ENCODE data around the gene STBD1. TPM values are rescaled to one million over a fixed set of nuclear protein-coding genes. Genes with fewer than 3 reads are reported as not detected.

Gene STBD1
- total RNA-seq, 4 donors from 2014 or later, result 0.89 to 2.3 (median 1.1) TPM

- intact Hi-C loops (cut with DNase I; ENCODE audit: low total_unique reads), result no loop called here
- no peak for DNase-seq (ENCODE audit: low spot score in 2 of 2)
- H3K4me3 ChIP-seq (ENCODE audit: low read depth, poor library complexity, severe bottlenecking), result no peak overlapping the region
- TF ChIP-seq POLR2A (IDR thresholded peaks at IDR 0.05) (no peak), CTCF (IDR thresholded peaks at IDR 0.05) (no peak)
- 74 to 87% methylated on average over 3 of the region's 3 CpGs for WGBS, 2 donors
Observed at GRCh38 chr4:76266627-76267026, 39.9 kb upstream of the STBD1 start.

- H3K4me3 ChIP-seq (ENCODE audit: low read depth, poor library complexity, severe bottlenecking), result no peak overlapping the region
- intact Hi-C loops (cut with DNase I; ENCODE audit: low total_unique reads), result no loop called here
- 85 to 87% methylated on average over 6 of the region's 6 CpGs for WGBS, 2 donors
- DNase-seq (ENCODE audit: low spot score in 2 of 2), result no peak
- TF ChIP-seq POLR2A (IDR thresholded peaks at IDR 0.05), result no peak
- TF ChIP-seq CTCF (IDR thresholded peaks at IDR 0.05), result no peak
Observed at GRCh38 chr4:76267811-76268210, 38.7 kb upstream of the STBD1 start.

GRCh38 chr4:76270244-76271175 lies 36.0 kb upstream of the STBD1 start:
- 79 to 81% methylated on average over 11 of the region's 11 CpGs for WGBS, 2 donors
- no peak for TF ChIP-seq POLR2A (IDR thresholded peaks at IDR 0.05)
- intact Hi-C loops (cut with DNase I; ENCODE audit: low total_unique reads), result no loop called here
- DNase-seq (ENCODE audit: low spot score in 2 of 2), result no peak
- H3K4me3 ChIP-seq (ENCODE audit: low read depth, poor library complexity, severe bottlenecking), result no peak overlapping the region

GRCh38 chr4:76271248-76271647 lies 35.3 kb upstream of the STBD1 start:
- 93 to 97% methylated on average over 6 of the region's 6 CpGs for WGBS, 2 donors
- DNase-seq (ENCODE audit: low spot score in 2 of 2), result no peak
- no peak for TF ChIP-seq POLR2A (IDR thresholded peaks at IDR 0.05)
- no peak for TF ChIP-seq CTCF (IDR thresholded peaks at IDR 0.05)
- H3K4me3 ChIP-seq (ENCODE audit: low read depth, poor library complexity, severe bottlenecking), result no peak overlapping the region
- intact Hi-C loops (cut with DNase I; ENCODE audit: low total_unique reads), result no loop called here

- TF ChIP-seq CTCF (IDR thresholded peaks at IDR 0.05), result no peak
- no peak for TF ChIP-seq POLR2A (IDR thresholded peaks at IDR 0.05)
- no peak overlapping the region for H3K4me3 ChIP-seq (ENCODE audit: low read depth, poor library complexity, severe bottlenecking)
- DNase-seq (ENCODE audit: low spot score in 2 of 2), result no peak
- intact Hi-C loops (cut with DNase I; ENCODE audit: low total_unique reads), result no loop called here
Observed at GRCh38 chr4:76272073-76272472, 34.5 kb upstream of the STBD1 start.

GRCh38 chr4:76272582-76272981 lies 34.0 kb upstream of the STBD1 start:
- TF ChIP-seq CTCF (IDR thresholded peaks at IDR 0.05) (no peak), POLR2A (IDR thresholded peaks at IDR 0.05) (no peak)
- WGBS, 2 donors, result 3 to 49% methylated on average over 1 of the region's 1 CpG
- DNase-seq (ENCODE audit: low spot score in 2 of 2), result no peak
- no peak overlapping the region for H3K4me3 ChIP-seq (ENCODE audit: low read depth, poor library complexity, severe bottlenecking)
- intact Hi-C loops (cut with DNase I; ENCODE audit: low total_unique reads), result no loop called here

Measured in lower leg skin (tissue), 4 donors.